Mesothelial cell of epicardium (in vitro differentiated cells): ENCODE results near the gene ZIM2. TPM values are rescaled to one million over a fixed set of nuclear protein-coding genes. Genes with fewer than 3 reads are reported as not detected.

Source experiments
- DNase-seq, 2 experiments: peaks; one replicate each; pipeline ENCODE4 v3.0.0; 2021; ENCODE audit warnings: low spot score in 2 of 2; ENCODE audit not compliant: unreplicated experiment in 2 of 2
- H3K27ac Mint-ChIP-seq: 2 replicates; pipeline ENCODE4 v1.8.0; 2021; ENCODE audit warnings: mixed read lengths
- H3K27me3 Mint-ChIP-seq: 2 replicates; pipeline ENCODE4 v1.8.0; 2021; ENCODE audit warnings: low read depth, mixed read lengths
- H3K36me3 Mint-ChIP-seq: 2 replicates; pipeline ENCODE4 v1.8.0; 2021; ENCODE audit warnings: mixed read lengths
- H3K4me1 Mint-ChIP-seq: 2 replicates; pipeline ENCODE4 v1.8.0; 2021; ENCODE audit warnings: mixed read lengths
- H3K4me3 Mint-ChIP-seq: 2 replicates; pipeline ENCODE4 v1.8.0; 2021; ENCODE audit warnings: mild to moderate bottlenecking, moderate library complexity, mixed read lengths
- H3K9me3 Mint-ChIP-seq: 2 replicates; pipeline ENCODE4 v1.8.0; 2021; ENCODE audit warnings: mixed read lengths
- CTCF ChIP-seq: fragments of 200-600 bp; sonication (generic); IDR thresholded peaks from one replicate; pipeline ENCODE4 v1.5.0; 2021; ENCODE audit warnings: antibody characterized with exemption; ENCODE audit not compliant: unreplicated experiment
- total RNA-seq: library from RNA; stranded (reverse); gene quantifications from 3 replicates; pipeline ENCODE4 v1.2.1, GENCODE V29; 2021

Gene ZIM2
- total RNA-seq, 1 donor from 2014 or later, result not detected

DNA sequence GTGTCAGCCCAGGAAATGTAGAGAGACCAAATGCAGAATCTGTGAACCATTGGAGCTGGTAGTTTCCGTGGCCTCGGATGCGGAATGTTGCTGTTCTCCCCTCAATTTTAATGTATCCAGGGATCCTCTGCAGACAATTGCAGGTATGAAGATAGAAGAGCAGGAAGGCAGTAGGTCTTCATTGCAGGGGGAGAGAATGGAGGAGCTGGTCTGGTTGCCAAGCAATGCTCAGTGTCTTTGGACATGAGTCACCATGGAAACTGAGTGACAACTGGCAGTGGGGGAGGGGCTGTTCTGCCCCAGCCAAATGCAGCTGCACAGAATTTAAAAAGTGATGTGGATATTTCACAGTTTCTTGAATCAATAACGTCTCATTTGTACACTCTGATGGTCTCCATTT lies 112.8 kb downstream of the ZIM2 start:
- Mint-ChIP-seq H3K36me3 (peaks cover 10% of the 10 kb centered on the region), H3K4me3 (no peak overlapping the region), H3K9me3 (peaks cover 60% of the 10 kb centered on the region), H3K27ac (no peak overlapping the region), H3K27me3 (no peaks in the 10 kb centered on the region), H3K4me1 (no peaks in the 10 kb centered on the region)
- DNase-seq, result no peak
- no peak for TF ChIP-seq CTCF

DNA sequence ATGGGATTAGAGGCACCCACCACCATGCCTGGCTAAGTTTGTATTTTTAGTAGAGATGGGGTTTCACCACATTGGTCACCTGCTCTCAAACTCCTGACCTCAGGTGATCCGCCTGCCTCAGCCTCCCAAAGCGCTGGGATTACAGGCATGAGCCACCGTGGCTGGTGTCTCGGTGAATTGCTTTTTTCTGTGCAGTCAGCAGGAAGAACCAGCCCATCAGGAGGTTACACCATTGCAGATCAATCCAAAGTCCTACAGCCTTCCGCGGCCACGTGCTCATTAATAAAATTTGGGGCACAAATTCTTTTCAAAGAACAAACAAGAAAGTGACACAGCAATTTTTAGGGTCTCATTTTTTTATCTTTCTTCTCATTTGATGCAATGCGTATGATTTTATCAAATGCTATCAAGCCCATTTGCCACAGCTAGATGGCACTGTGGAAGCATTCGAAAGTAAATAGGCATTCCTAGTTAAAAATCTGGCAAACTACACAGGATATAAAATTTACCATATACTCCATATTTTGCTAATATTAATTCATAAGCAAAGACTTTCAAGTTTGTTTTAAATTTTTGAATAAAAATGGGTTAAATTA lies 114.6 kb downstream of the ZIM2 start:
- DNase-seq, result no peak
- H3K27ac Mint-ChIP-seq, result no peak overlapping the region
- peaks cover 58% of the 10 kb centered on the region for H3K9me3 Mint-ChIP-seq
- H3K36me3 Mint-ChIP-seq, result peaks cover 10% of the 10 kb centered on the region
- H3K27me3 Mint-ChIP-seq, result no peaks in the 10 kb centered on the region
- no peak for TF ChIP-seq CTCF
- no peaks in the 10 kb centered on the region for H3K4me1 Mint-ChIP-seq
- H3K4me3 Mint-ChIP-seq, result no peak overlapping the region

Other genes with a start within 250 kb of the ZIM2 start
- gene ZNF71, start 245.4 kb downstream of the ZIM2 start, total RNA-seq, result 17.5 to 19.5 TPM (median 18.0 TPM) in 3 replicates
- gene SMIM17, start 197.6 kb downstream of the ZIM2 start, total RNA-seq, result 1.6 to 2.6 TPM (median 2.1 TPM) in 3 replicates
- 0.07 to 0.34 TPM in 2 of 3 replicates, not detected in the other for gene ZNF835, start 169.0 kb downstream of the ZIM2 start, total RNA-seq
- not detected in 3 replicates for gene PEG3, start within 50 bp of the ZIM2 start, total RNA-seq